Endodermal cell (in vitro differentiated cells): ENCODE measurements around the gene BRPF1. TPM values are rescaled to one million over a fixed set of nuclear protein-coding genes. Genes with fewer than 3 reads are reported as not detected.

Experiments
- DNase-seq: peaks from one replicate; pipeline ENCODE4 v3.0.0-alpha.2; 2017
- H3K27ac ChIP-seq: 2 replicates; pipeline ENCODE4 v1.5.1; 2013; ENCODE audit warnings: mild to moderate bottlenecking, low read depth, low read length, moderate library complexity
- H3K27me3 ChIP-seq: 2 replicates; pipeline ENCODE4 v1.6.1; 2013; ENCODE audit warnings: mild to moderate bottlenecking, low read length, moderate library complexity; ENCODE audit not compliant: insufficient read depth, control insufficient read depth, poor library complexity, severe bottlenecking
- H3K36me3 ChIP-seq: 2 replicates; pipeline ENCODE4 v1.7.0; 2013; ENCODE audit warnings: mild to moderate bottlenecking, low read length, moderate library complexity; ENCODE audit not compliant: control insufficient read depth, insufficient read depth
- H3K4me1 ChIP-seq: one replicate; pipeline ENCODE4 v1.7.0; 2013; ENCODE audit warnings: low read length; ENCODE audit not compliant: control insufficient read depth, insufficient read depth
- H3K4me3 ChIP-seq: 2 replicates; pipeline ENCODE4 v1.5.1; 2013; ENCODE audit warnings: mild to moderate bottlenecking, low read length, moderate library complexity
- H3K9ac ChIP-seq: 2 replicates; pipeline ENCODE4 v1.6.1; 2013; ENCODE audit warnings: mild to moderate bottlenecking, low read length, moderate library complexity; ENCODE audit not compliant: poor library complexity, severe bottlenecking; ENCODE audit errors: extremely low read depth
- H3K9me3 ChIP-seq: 2 replicates; pipeline ENCODE4 v1.6.1; 2013; ENCODE audit warnings: mild to moderate bottlenecking, low read length, moderate library complexity; ENCODE audit not compliant: control insufficient read depth
- H3K27ac Mint-ChIP-seq: 2 replicates; pipeline ENCODE4 v1.8.0; 2020; ENCODE audit warnings: mixed read lengths
- H3K27me3 Mint-ChIP-seq: 2 replicates; pipeline ENCODE4 v1.8.0; 2021; ENCODE audit warnings: mild to moderate bottlenecking, mixed read lengths; ENCODE audit not compliant: insufficient read depth
- H3K36me3 Mint-ChIP-seq: 2 replicates; pipeline ENCODE4 v1.8.0; 2020; ENCODE audit warnings: low read depth, mixed read lengths
- H3K4me1 Mint-ChIP-seq: 2 replicates; pipeline ENCODE4 v1.8.0; 2020; ENCODE audit warnings: mixed read lengths
- H3K4me3 Mint-ChIP-seq: 2 replicates; pipeline ENCODE4 v1.8.0; 2020; ENCODE audit warnings: mild to moderate bottlenecking, moderate library complexity, mixed read lengths
- H3K9me3 Mint-ChIP-seq: 2 replicates; pipeline ENCODE4 v1.8.0; 2020; ENCODE audit warnings: mild to moderate bottlenecking, mixed read lengths
- CTCF ChIP-seq: fragments of 200-600 bp; sonication (generic); conservative IDR thresholded peaks from 2 replicates; pipeline ENCODE4 v1.5.0; 2021; ENCODE audit warnings: antibody characterized with exemption, mild to moderate bottlenecking
- WGBS, 2 experiments: methylation state at CpG; one replicate each; pipeline versions ENCODE4 v1.1.5 to v1.1.7; 2013; ENCODE audit warnings: missing lambda C conversion rate in 2 of 2, mixed read lengths in 1 of 2; ENCODE audit not compliant: insufficient coverage in 1 of 2, insufficient read length in 1 of 2; 5-methylcytosine and 5-hydroxymethylcytosine counted together
- total RNA-seq, 2 donors: library from RNA; stranded (reverse); fragmentation: NEBNext Ultra II Directional in 1 of 2; extraction: Animal tissue kit (Norgen Biotek cat#: 25700) in 1 of 2; gene quantifications; 2 replicates in 1 of 2; 3 replicates in 1 of 2; pipeline ENCODE4 v1.2.1, GENCODE V29; 2021

The BRPF1 gene
- total RNA-seq, 2 donors from 2014 or later = 22.7 to 28.5 TPM

GRCh38 chr3:9762871-9763270, 31.3 kb downstream of the BRPF1 start:
- Mint-ChIP-seq H3K27me3 (peaks cover 8% of the 10 kb centered on the region), H3K27ac (no peak overlapping the region), H3K9me3 (no peaks in the 10 kb centered on the region), H3K4me3 (no peak overlapping the region), H3K4me1 (no peaks in the 10 kb centered on the region), H3K36me3 (peaks cover 29% of the 10 kb centered on the region)
- Histone ChIP-seq H3K9ac (no peak overlapping the region), H3K36me3 (peaks cover 24% of the 10 kb centered on the region), H3K4me1 (no peaks in the 10 kb centered on the region), H3K9me3 (no peaks in the 10 kb centered on the region), H3K27ac (no peak overlapping the region), H3K27me3 (no peaks in the 10 kb centered on the region), H3K4me3 (no peak overlapping the region)
- no peak for DNase-seq
- no peak for TF ChIP-seq CTCF
- 93 to 94% methylated on average over 2 to 8 of the region's 8 CpGs for WGBS, 2 experiments

DNA sequence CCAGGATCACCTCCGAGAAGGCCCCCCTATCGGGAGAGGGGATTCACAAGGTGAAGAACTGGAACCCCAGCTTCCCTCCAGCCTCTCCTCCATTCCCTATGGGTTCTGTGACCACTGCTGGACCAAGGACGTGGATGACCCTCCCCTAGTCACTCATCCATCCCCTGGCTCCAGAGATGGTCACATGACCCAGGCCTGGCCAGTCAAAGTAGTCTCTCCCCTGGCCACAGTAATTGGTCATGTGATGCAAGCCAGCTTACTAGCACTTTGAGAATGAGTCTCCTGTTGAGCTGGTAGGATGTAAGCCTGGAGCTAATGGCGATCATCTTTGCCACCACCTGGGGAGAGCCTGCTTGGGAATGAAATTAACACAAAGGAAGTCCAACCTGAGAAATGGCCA, 34.3 kb downstream of the BRPF1 start:
- no peak overlapping the region for H3K4me3 Mint-ChIP-seq

DNA sequence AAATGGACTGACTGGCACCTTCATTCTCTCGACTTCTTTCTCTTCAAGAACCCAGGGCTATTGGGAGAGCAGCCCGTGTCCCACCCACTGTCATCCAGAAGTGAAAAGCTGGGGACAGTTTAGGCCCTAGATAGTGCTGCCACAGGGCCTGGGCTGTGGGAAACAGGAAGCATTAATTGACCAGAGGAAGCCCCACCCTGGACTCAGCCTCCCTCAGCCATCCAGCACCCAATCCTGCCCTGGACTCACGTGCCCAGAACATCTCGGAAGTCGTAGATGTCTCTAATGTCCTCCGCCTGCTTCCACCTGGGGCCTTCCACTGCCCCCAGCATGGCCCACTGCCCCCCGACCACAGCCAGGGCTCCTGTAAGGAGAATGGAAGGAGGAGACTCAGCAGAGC, 35.9 kb downstream of the BRPF1 start:
- Mint-ChIP-seq H3K36me3 (peaks cover 3% of the 10 kb centered on the region), H3K27ac (no peak overlapping the region), H3K27me3 (peaks cover 34% of the 10 kb centered on the region), H3K4me3 (no peak overlapping the region), H3K4me1 (peaks cover 6% of the 10 kb centered on the region), H3K9me3 (no peaks in the 10 kb centered on the region)
- H3K27me3 ChIP-seq = no peaks in the 10 kb centered on the region
- H3K4me1 ChIP-seq = no peaks in the 10 kb centered on the region
- H3K36me3 ChIP-seq = peaks cover 7% of the 10 kb centered on the region
- no peak overlapping the region for H3K4me3 ChIP-seq
- no peak for DNase-seq
- no peaks in the 10 kb centered on the region for H3K9me3 ChIP-seq
- WGBS, 2 experiments = 83 to 87% methylated on average over 2 to 7 of the region's 7 CpGs
- no peak overlapping the region for H3K27ac ChIP-seq
- no peak for TF ChIP-seq CTCF
- H3K9ac ChIP-seq = no peak overlapping the region

More for the DNA sequence above, 34.3 kb downstream of the BRPF1 start:
- Histone ChIP-seq H3K27me3 (no peaks in the 10 kb centered on the region), H3K27ac (no peak overlapping the region), H3K4me3 (no peak overlapping the region), H3K9me3 (no peaks in the 10 kb centered on the region), H3K36me3 (peaks cover 9% of the 10 kb centered on the region), H3K4me1 (no peaks in the 10 kb centered on the region), H3K9ac (no peak overlapping the region)
- H3K36me3 Mint-ChIP-seq = peaks cover 7% of the 10 kb centered on the region
- no peaks in the 10 kb centered on the region for H3K9me3 Mint-ChIP-seq
- H3K27ac Mint-ChIP-seq = no peak overlapping the region
- no peak for TF ChIP-seq CTCF
- peaks cover 6% of the 10 kb centered on the region for H3K4me1 Mint-ChIP-seq
- DNase-seq = peak; percentile 76
- H3K27me3 Mint-ChIP-seq = peaks cover 25% of the 10 kb centered on the region
- 83 to 88% methylated on average over 1 to 4 of the region's 4 CpGs for WGBS, 2 experiments
